SK-N-SH treated with all-trans-retinoic acid at 6 μM for 48 hours (cell line): ENCODE data around the gene ASB13.

Source experiments
- ATAC-seq: fragments of 200-7000 bp; cut with Tn5 transposase; 3 replicates; pipeline ENCODE4 v1.9.1; 2020; ENCODE audit warnings: mild to moderate bottlenecking, moderate library complexity
- ARNTL ChIP-seq: fragments of 450-650 bp; formaldehyde crosslinking; IDR thresholded peaks from 2 replicates; pipeline ENCODE4 v1.5.0; 2020; ENCODE audit warnings: low read depth, mild to moderate bottlenecking, moderate library complexity, borderline replicate concordance
- CREB5 ChIP-seq: fragments of 250-450 bp; sonication (Bioruptor Pico); IDR thresholded peaks from 2 replicates; pipeline ENCODE4 v1.5.1; 2020; ENCODE audit warnings: low read depth, mild to moderate bottlenecking, moderate library complexity
- CSDC2 ChIP-seq: fragments of 250-450 bp; sonication (Bioruptor Pico); IDR thresholded peaks from 2 replicates; pipeline ENCODE4 v1.5.0; 2020; ENCODE audit warnings: mild to moderate bottlenecking, moderate library complexity
- CSRNP3 ChIP-seq: fragments of 250-450 bp; sonication (Bioruptor Pico); IDR thresholded peaks from 2 replicates; pipeline ENCODE4 v1.5.1; 2021; ENCODE audit warnings: mild to moderate bottlenecking, moderate library complexity
- ESRRG ChIP-seq: fragments of 250-450 bp; sonication (Bioruptor Pico); IDR thresholded peaks from 2 replicates; pipeline ENCODE4 v1.6.1; 2021; ENCODE audit warnings: mild to moderate bottlenecking
- GLIS3 ChIP-seq: fragments of 250-450 bp; sonication (Bioruptor Pico); IDR thresholded peaks from 2 replicates; pipeline ENCODE4 v1.5.0; 2020; ENCODE audit warnings: mild to moderate bottlenecking, moderate library complexity
- ISL1 ChIP-seq: fragments of 250-450 bp; sonication (Bioruptor Pico); IDR thresholded peaks from 2 replicates; pipeline ENCODE4 v2.1.2; 2022; ENCODE audit warnings: mild to moderate bottlenecking, moderate library complexity
- OSR1 ChIP-seq: fragments of 250-450 bp; sonication (Bioruptor Pico); IDR thresholded peaks from 2 replicates; pipeline ENCODE4 v1.8.0; 2022; ENCODE audit warnings: moderate library complexity, mild to moderate bottlenecking, inconsistent platforms
- PATZ1 ChIP-seq: fragments of 250-450 bp; sonication (Bioruptor Pico); IDR thresholded peaks from 2 replicates; pipeline ENCODE4 v1.8.0; 2020; ENCODE audit warnings: mild to moderate bottlenecking, moderate library complexity, borderline replicate concordance
- POU6F1 ChIP-seq: fragments of 250-450 bp; sonication (Bioruptor Pico); IDR thresholded peaks from 2 replicates; pipeline ENCODE4 v1.8.0; 2021; ENCODE audit warnings: low read depth, mild to moderate bottlenecking, moderate library complexity, borderline replicate concordance
- PPARA ChIP-seq: fragments of 250-450 bp; sonication (Bioruptor Pico); IDR thresholded peaks from 2 replicates; pipeline ENCODE4 v1.5.0; 2020; ENCODE audit warnings: mild to moderate bottlenecking, borderline replicate concordance
- RARB ChIP-seq: fragments of 250-450 bp; sonication (Bioruptor Pico); IDR thresholded peaks from 2 replicates; pipeline ENCODE4 v1.8.0; 2021; ENCODE audit warnings: mild to moderate bottlenecking, moderate library complexity
- SNAI2 ChIP-seq: fragments of 250-450 bp; sonication (Bioruptor Pico); IDR thresholded peaks from 2 replicates; pipeline ENCODE4 v1.5.0; 2020; ENCODE audit warnings: mild to moderate bottlenecking, moderate library complexity
- TCF4 ChIP-seq: fragments of 250-450 bp; sonication (Bioruptor Pico); IDR thresholded peaks from 2 replicates; pipeline ENCODE4 v1.8.0; 2021; ENCODE audit warnings: mild to moderate bottlenecking, moderate library complexity, borderline replicate concordance
- TSHZ2 ChIP-seq: fragments of 250-450 bp; sonication (Bioruptor Pico); IDR thresholded peaks from 2 replicates; pipeline ENCODE4 v1.5.0; 2020; ENCODE audit warnings: mild to moderate bottlenecking, moderate library complexity
- ZC3H10 ChIP-seq: fragments of 250-450 bp; sonication (Bioruptor Pico); IDR thresholded peaks from 2 replicates; pipeline ENCODE4 v1.5.1; 2021; ENCODE audit warnings: mild to moderate bottlenecking, moderate library complexity
- ZFP3 ChIP-seq: fragments of 250-450 bp; sonication (Bioruptor Pico); IDR thresholded peaks from 2 replicates; pipeline ENCODE4 v1.5.0; 2020; ENCODE audit warnings: mild to moderate bottlenecking, moderate library complexity
- ZFP30 ChIP-seq: fragments of 450-650 bp; formaldehyde crosslinking; IDR thresholded peaks from 2 replicates; pipeline ENCODE4 v1.5.0; 2022; ENCODE audit warnings: mild to moderate bottlenecking, moderate library complexity
- ZNF8 ChIP-seq: fragments of 450-650 bp; formaldehyde crosslinking; IDR thresholded peaks from 2 replicates; pipeline ENCODE4 v1.5.0; 2020; ENCODE audit warnings: mild to moderate bottlenecking, moderate library complexity

The ASB13 gene

GRCh38 chr10:5650664-5651387, 15.6 kb downstream of the ASB13 start:
- TF ChIP-seq SNAI2 (CRISPR knock-in tag) (no peak), ESRRG (CRISPR knock-in tag) (no peak), CSDC2 (CRISPR knock-in tag) (no peak), OSR1 (CRISPR knock-in tag) (no peak), TCF4 (CRISPR knock-in tag) (no peak), ZC3H10 (no peak), PATZ1 (CRISPR knock-in tag) (no peak), ZFP3 (no peak), RARB (CRISPR knock-in tag) (no peak), POU6F1 (CRISPR knock-in tag) (no peak), CREB5 (CRISPR knock-in tag) (no peak), TSHZ2 (CRISPR knock-in tag) (no peak), PPARA (CRISPR knock-in tag) (no peak), GLIS3 (CRISPR knock-in tag) (no peak), ZNF8 (CRISPR knock-in tag) (no peak), ISL1 (CRISPR knock-in tag) (no peak), ZFP30 (CRISPR knock-in tag) (no peak), CSRNP3 (CRISPR knock-in tag) (no peak)
- no peak for ATAC-seq

GRCh38 chr10:5649746-5650145, 16.6 kb downstream of the ASB13 start:
- TF ChIP-seq GLIS3 (CRISPR knock-in tag) (no peak), CREB5 (CRISPR knock-in tag) (no peak), ARNTL (no peak), CSDC2 (CRISPR knock-in tag) (no peak), POU6F1 (CRISPR knock-in tag) (no peak)
- ATAC-seq = no peak
